Caco-2 (cell line): ENCODE results near the gene PNMA1. TPM values are rescaled to one million over a fixed set of nuclear protein-coding genes. Genes with fewer than 3 reads are reported as not detected.

Source experiments
- BruUV-seq: library from RNA; stranded (reverse); fragments of 400-500 nt; replicated peaks from 2 replicates; lab custom pipeline; 2021; lab: Mats Ljungman, UMichigan
- CTCF ChIA-PET: fragments of 300-600 bp; sonication (Branson Sonifier 250); formaldehyde crosslinking; loops from one replicate; lab custom pipeline; 2022; ENCODE audit warnings: antibody characterized with exemption; lab: Charles Lee
- POLR2A ChIA-PET: fragments of 300-600 bp; sonication (Branson Sonifier 250); formaldehyde crosslinking; loops from one replicate; lab custom pipeline; 2022; ENCODE audit warnings: antibody characterized with exemption; lab: Charles Lee
- DNase-seq, 2 experiments: peaks; one replicate each; pipeline versions ENCODE4 v3.0.0 to v3.0.0-alpha.2; 2020 to 2022
- H3K27me3 ChIP-seq: replicated peaks from 2 replicates; pipeline ENCODE4 v1.6.0; 2011; ENCODE audit warnings: low read length; ENCODE audit not compliant: control insufficient read depth, insufficient read depth
- H3K36me3 ChIP-seq: 2 replicates; pipeline ENCODE4 v1.5.1; 2011; ENCODE audit warnings: low read length; ENCODE audit not compliant: control insufficient read depth, insufficient read depth
- H3K4me1 ChIP-seq: fragments of 250-450 bp; sonication (Bioruptor Pico); 2 replicates; pipeline ENCODE4 v1.5.1; 2020; ENCODE audit warnings: mild to moderate bottlenecking
- H3K4me3 ChIP-seq: 2 replicates; pipeline ENCODE4 v1.5.1; 2011; ENCODE audit warnings: low read depth, mild to moderate bottlenecking, control low read depth, low read length
- H3K9me3 ChIP-seq: fragments of 250-450 bp; sonication (Bioruptor Pico); 2 replicates; pipeline ENCODE4 v1.5.1; 2020; ENCODE audit warnings: mild to moderate bottlenecking, moderate library complexity
- H3K27ac Mint-ChIP-seq: one replicate; pipeline ENCODE4 v1.8.0; 2022; ENCODE audit warnings: mixed read lengths; ENCODE audit not compliant: unreplicated experiment
- H3K27me3 Mint-ChIP-seq: one replicate; pipeline ENCODE4 v1.8.0; 2022; ENCODE audit warnings: mixed read lengths; ENCODE audit not compliant: insufficient read depth, unreplicated experiment
- H3K36me3 Mint-ChIP-seq: one replicate; pipeline ENCODE4 v1.8.0; 2022; ENCODE audit warnings: mild to moderate bottlenecking, mixed read lengths; ENCODE audit not compliant: insufficient read depth, unreplicated experiment
- H3K4me1 Mint-ChIP-seq: one replicate; pipeline ENCODE4 v1.8.0; 2022; ENCODE audit warnings: low read depth, mixed read lengths; ENCODE audit not compliant: unreplicated experiment
- H3K4me3 Mint-ChIP-seq: one replicate; pipeline ENCODE4 v1.8.0; 2022; ENCODE audit warnings: mild to moderate bottlenecking, moderate library complexity, mixed read lengths; ENCODE audit not compliant: unreplicated experiment
- H3K9me3 Mint-ChIP-seq: one replicate; pipeline ENCODE4 v1.8.0; 2022; ENCODE audit warnings: mixed read lengths; ENCODE audit not compliant: unreplicated experiment
- CTCF ChIP-seq, 2 experiments: fragments of 200-600 bp in 1 of 2; IDR thresholded peaks; 1 replicate in 1 of 2; 2 replicates in 1 of 2; pipeline versions ENCODE4 v1.5.1 to v1.8.0; 2011 to 2022; ENCODE audit warnings: antibody characterized with exemption in 1 of 2, control low read depth in 1 of 2, inconsistent platforms in 1 of 2, low read depth in 1 of 2, low read length in 1 of 2, mild to moderate bottlenecking in 1 of 2, moderate library complexity in 1 of 2; ENCODE audit not compliant: insufficient read depth in 1 of 2, severe bottlenecking in 1 of 2, unreplicated experiment in 1 of 2
- intact Hi-C: fragments of 100-400 bp; cut with micrococcal nuclease; formaldehyde crosslinking; loops from one replicate; pipeline ENCODE4 v1.10.0; 2022; ENCODE audit not compliant: unreplicated experiment
- total RNA-seq: library from RNA; stranded (reverse); gene quantifications from 2 replicates; pipeline ENCODE4 v1.2.3, GENCODE V29; 2022

PNMA1 gene
- total RNA-seq, 1 experiment from 2014 or later: 38.8 TPM

- POLR2A ChIA-PET: interaction anchor here (0.6 to 1.2 kb wide), 4 partner anchors 36 to 232 kb away, joined by 3 to 6 read pairs (median 3); no protein-coding TSS in a partner anchor
- TF ChIP-seq CTCF (IDR thresholded peaks at IDR 0.05; ENCODE audit: insufficient read depth in 1 of 2, low read depth in 1 of 2, low read length in 1 of 2, severe bottlenecking in 1 of 2, unreplicated experiment in 1 of 2): no peak
- no peak for DNase-seq
- Mint-ChIP-seq H3K4me1 (peaks cover 20% of the 10 kb centered on the region), H3K36me3 (peaks cover 50% of the 10 kb centered on the region), H3K9me3 (no peaks in the 10 kb centered on the region), H3K27me3 (no peaks in the 10 kb centered on the region), H3K4me3 (peak overlapping the region; percentile 90), H3K27ac (peak overlapping the region; percentile 99)
- peaks cover 10% of the 10 kb centered on the region; the same call in 1 of the 2 replicates for H3K4me1 ChIP-seq
- peaks cover 2% of the 10 kb centered on the region for H3K36me3 ChIP-seq
- no peaks in the 10 kb centered on the region for H3K27me3 ChIP-seq
- CTCF ChIA-PET: interaction anchor here (0.6 to 1.2 kb wide), 2 partner anchors 15 to 471 kb away, joined by 3 to 4 read pairs; no protein-coding TSS in a partner anchor
- BruUV-seq: TSS peak; percentile 70
- peak overlapping the region; percentile 94 for H3K4me3 ChIP-seq
- intact Hi-C loops: no loop called here
- no peaks in the 10 kb centered on the region for H3K9me3 ChIP-seq
Observed at GRCh38 chr14:73713206-73713802, 880 bp downstream of the PNMA1 start.

- Histone ChIP-seq H3K4me1 (peaks cover 10% of the 10 kb centered on the region; the same call in 1 of the 2 replicates), H3K27me3 (no peaks in the 10 kb centered on the region), H3K36me3 (no peaks in the 10 kb centered on the region; the same call in 1 of the 2 replicates), H3K4me3 (peak overlapping the region; percentile 94), H3K9me3 (no peaks in the 10 kb centered on the region)
- no peak for DNase-seq
- intact Hi-C loops: no loop called here
- BruUV-seq: no TSS peak
- Mint-ChIP-seq H3K4me3 (peak overlapping the region; percentile 90), H3K27me3 (no peaks in the 10 kb centered on the region), H3K36me3 (peaks cover 44% of the 10 kb centered on the region), H3K9me3 (no peaks in the 10 kb centered on the region), H3K4me1 (peaks cover 20% of the 10 kb centered on the region), H3K27ac (peak overlapping the region; percentile 99)
- POLR2A ChIA-PET: interaction anchor here (0.9 to 1.0 kb wide), 2 partner anchors 59 to 233 kb away, joined by 3 read pairs; no protein-coding TSS in a partner anchor
- CTCF ChIA-PET: interaction anchor here (0.6 kb wide), 1 partner anchor 471 kb away, joined by 3 read pairs; no protein-coding TSS in a partner anchor
- no peak for TF ChIP-seq CTCF (IDR thresholded peaks at IDR 0.05; ENCODE audit: insufficient read depth in 1 of 2, low read depth in 1 of 2, low read length in 1 of 2, severe bottlenecking in 1 of 2, unreplicated experiment in 1 of 2)
Observed at GRCh38 chr14:73712540-73713180, 1.5 kb downstream of the PNMA1 start.

- H3K36me3 Mint-ChIP-seq: peaks cover 38% of the 10 kb centered on the region
- H3K9me3 Mint-ChIP-seq: no peaks in the 10 kb centered on the region
- no TSS peak for BruUV-seq
- peak overlapping the region; percentile 99 for H3K27ac Mint-ChIP-seq
- intact Hi-C loops: no loop called here
- ChIA-PET POLR2A (no interaction called here), CTCF (no interaction called here)
- Histone ChIP-seq H3K4me1 (peaks cover 10% of the 10 kb centered on the region; the same call in 1 of the 2 replicates), H3K36me3 (no peaks in the 10 kb centered on the region; the same call in 1 of the 2 replicates), H3K27me3 (no peaks in the 10 kb centered on the region), H3K4me3 (peak overlapping the region; percentile 94), H3K9me3 (no peaks in the 10 kb centered on the region)
- DNase-seq: no peak
- H3K4me1 Mint-ChIP-seq: peaks cover 20% of the 10 kb centered on the region
- TF ChIP-seq CTCF (IDR thresholded peaks at IDR 0.05; ENCODE audit: insufficient read depth in 1 of 2, low read depth in 1 of 2, low read length in 1 of 2, severe bottlenecking in 1 of 2, unreplicated experiment in 1 of 2): no peak
- H3K4me3 Mint-ChIP-seq: peak overlapping the region; percentile 90
- no peaks in the 10 kb centered on the region for H3K27me3 Mint-ChIP-seq
Observed at GRCh38 chr14:73712071-73712506, 2.1 kb downstream of the PNMA1 start.
